Dermis microvascular lymphatic vessel endothelial cell (primary cell): ENCODE results near the gene HECW1. TPM values are rescaled to one million over a fixed set of nuclear protein-coding genes. Genes with fewer than 3 reads are reported as not detected.

Source experiments
- DNase-seq, 2 donors: peaks; one replicate each; pipeline versions ENCODE4 v3.0.0 to v3.0.0-alpha.2; 2010; ENCODE audit warnings: low read depth in 2 of 2
- total RNA-seq: library from RNA; depleted of rRNA; stranded (reverse); fragments of >200 nt; gene quantifications from 2 replicates; pipeline ENCODE4 v1.2.1, GENCODE V29; 2014

Gene HECW1
- total RNA-seq, 1 donor from 2014 or later, result not detected

GRCh38 chr7:43142703-43143102 lies 30.3 kb downstream of the HECW1 start:
- DNase-seq, result no peak

GRCh38 chr7:43143918-43144589 lies 31.6 kb downstream of the HECW1 start:
- DNase-seq, result no peak

GRCh38 chr7:43148161-43148731 lies 35.8 kb downstream of the HECW1 start:
- no peak for DNase-seq

GRCh38 chr7:43151076-43151475 lies 38.6 kb downstream of the HECW1 start:
- no peak for DNase-seq

- DNase-seq, result no peak
Measured at GRCh38 chr7:43152696-43153095, 40.2 kb downstream of the HECW1 start.

GRCh38 chr7:43155636-43156035 lies 43.2 kb downstream of the HECW1 start:
- DNase-seq, result no peak

GRCh38 chr7:43163885-43164284 lies 51.4 kb downstream of the HECW1 start:
- DNase-seq, result no peak

- DNase-seq, result peak in 1 of 2 donors; percentile 33
Measured at GRCh38 chr7:43164757-43165156, 52.3 kb downstream of the HECW1 start.

- no peak for DNase-seq
Measured at GRCh38 chr7:43166686-43167085, 54.2 kb downstream of the HECW1 start.

- DNase-seq, result no peak
Measured at GRCh38 chr7:43169076-43169475, 56.6 kb downstream of the HECW1 start.

GRCh38 chr7:43170571-43170970 lies 58.1 kb downstream of the HECW1 start:
- DNase-seq, result no peak

GRCh38 chr7:43175570-43176200 lies 63.2 kb downstream of the HECW1 start:
- DNase-seq, result no peak

GRCh38 chr7:43179393-43179792 lies 66.9 kb downstream of the HECW1 start:
- DNase-seq, result no peak

- no peak for DNase-seq
Measured at GRCh38 chr7:43192806-43193460, 80.5 kb downstream of the HECW1 start.

- no peak for DNase-seq
Measured at GRCh38 chr7:43193893-43194292, 81.4 kb downstream of the HECW1 start.

- no peak for DNase-seq
Measured at GRCh38 chr7:43195256-43195655, 82.8 kb downstream of the HECW1 start.

- no peak for DNase-seq
Measured at GRCh38 chr7:43195768-43196167, 83.3 kb downstream of the HECW1 start.

GRCh38 chr7:43196379-43196778 lies 83.9 kb downstream of the HECW1 start:
- DNase-seq, result no peak

- no peak for DNase-seq
Measured at GRCh38 chr7:43198016-43198415, 85.6 kb downstream of the HECW1 start.

- DNase-seq, result peak in 1 of 2 donors; percentile 17
Measured at GRCh38 chr7:43198599-43199090, 86.2 kb downstream of the HECW1 start.

- DNase-seq, result peak in 1 of 2 donors; percentile 41
Measured at GRCh38 chr7:43199371-43200160, 87.1 kb downstream of the HECW1 start.
